GM12873 (cell line): ENCODE results near the gene LSMEM2.

ENCODE experiments used
- TF ChIP-seq, protein P1 (sequence below): IDR thresholded peaks from 2 replicates; pipeline ENCODE4 v1.5.1; 2012; ENCODE audit warnings: low read depth, mild to moderate bottlenecking, moderate library complexity, low read length, control low read depth; ENCODE audit not compliant: insufficient read depth; ENCODE audit errors: missing control alignments

The LSMEM2 gene

DNA sequence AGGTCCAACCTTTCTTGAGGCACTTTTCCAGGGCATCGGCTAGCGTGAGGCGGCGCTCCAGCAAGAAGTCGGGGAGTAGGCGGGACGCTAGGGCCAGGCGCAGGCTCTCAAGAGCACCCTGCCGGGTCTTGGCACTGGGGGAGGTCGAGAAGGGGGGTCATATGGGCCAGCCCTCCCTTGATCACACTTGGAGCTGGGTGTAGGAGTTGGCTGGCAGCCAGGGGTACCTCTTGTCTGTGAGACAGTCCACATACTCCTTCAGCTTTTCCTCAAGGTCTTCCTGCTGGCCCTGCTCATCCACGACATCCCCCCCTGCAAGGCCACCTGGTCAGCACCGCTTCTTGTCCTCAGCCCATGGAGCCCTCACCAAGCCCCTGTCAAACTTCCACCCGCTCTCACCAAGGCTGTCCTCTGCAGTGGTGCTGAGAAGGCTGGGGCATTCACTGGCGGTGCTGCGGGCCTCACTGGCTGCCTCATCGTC is 11.3 kb downstream of the LSMEM2 start:
- TF ChIP-seq, protein P1, sequence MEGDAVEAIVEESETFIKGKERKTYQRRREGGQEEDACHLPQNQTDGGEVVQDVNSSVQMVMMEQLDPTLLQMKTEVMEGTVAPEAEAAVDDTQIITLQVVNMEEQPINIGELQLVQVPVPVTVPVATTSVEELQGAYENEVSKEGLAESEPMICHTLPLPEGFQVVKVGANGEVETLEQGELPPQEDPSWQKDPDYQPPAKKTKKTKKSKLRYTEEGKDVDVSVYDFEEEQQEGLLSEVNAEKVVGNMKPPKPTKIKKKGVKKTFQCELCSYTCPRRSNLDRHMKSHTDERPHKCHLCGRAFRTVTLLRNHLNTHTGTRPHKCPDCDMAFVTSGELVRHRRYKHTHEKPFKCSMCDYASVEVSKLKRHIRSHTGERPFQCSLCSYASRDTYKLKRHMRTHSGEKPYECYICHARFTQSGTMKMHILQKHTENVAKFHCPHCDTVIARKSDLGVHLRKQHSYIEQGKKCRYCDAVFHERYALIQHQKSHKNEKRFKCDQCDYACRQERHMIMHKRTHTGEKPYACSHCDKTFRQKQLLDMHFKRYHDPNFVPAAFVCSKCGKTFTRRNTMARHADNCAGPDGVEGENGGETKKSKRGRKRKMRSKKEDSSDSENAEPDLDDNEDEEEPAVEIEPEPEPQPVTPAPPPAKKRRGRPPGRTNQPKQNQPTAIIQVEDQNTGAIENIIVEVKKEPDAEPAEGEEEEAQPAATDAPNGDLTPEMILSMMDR: no peak

DNA sequence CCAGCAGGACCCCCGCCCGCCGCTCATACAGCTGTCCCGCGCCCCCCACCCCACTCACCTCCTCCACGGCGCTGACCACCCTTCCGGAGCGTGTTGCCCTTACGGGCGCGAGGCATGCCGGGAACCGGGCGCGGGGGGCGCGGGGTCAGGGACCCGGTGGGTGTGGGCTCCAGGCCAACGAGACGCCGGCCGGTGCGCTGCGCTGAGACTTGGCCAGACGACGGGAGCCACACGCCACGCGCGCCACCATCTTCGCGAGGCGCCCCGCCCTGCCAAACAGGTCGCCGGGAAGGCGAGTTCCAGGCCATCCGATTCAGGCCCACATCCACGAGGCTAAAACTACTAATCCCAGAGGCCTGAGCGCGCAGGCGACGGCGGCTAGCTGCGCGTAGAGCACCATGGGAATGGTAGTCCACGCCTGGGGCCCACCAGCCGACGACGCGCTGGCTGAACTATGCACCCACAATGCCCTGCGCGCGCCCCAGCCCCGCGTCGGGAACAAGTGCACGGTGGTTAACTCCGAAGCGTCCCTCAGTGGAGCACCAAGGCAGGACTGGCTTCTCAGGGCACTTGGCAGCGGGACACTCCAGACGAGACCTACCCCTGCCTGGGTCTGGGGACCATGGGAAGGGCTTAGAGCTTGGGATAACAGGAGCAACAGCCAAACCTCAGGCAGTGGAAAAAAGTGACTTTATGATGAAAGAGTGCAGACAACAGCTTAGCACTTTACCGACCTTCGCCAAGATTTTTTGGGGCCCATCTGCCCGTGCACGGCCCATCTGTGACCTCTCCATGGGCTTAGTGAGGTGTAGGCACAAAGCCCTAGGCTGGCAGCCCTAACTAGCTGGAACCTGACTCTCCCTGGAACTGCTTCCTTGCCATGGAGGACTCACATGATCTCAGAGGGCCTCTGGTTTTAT is 13.5 kb downstream of the LSMEM2 start, which contains the start of gene IFRD2:
IFRD2 (minus strand) TSS at position 271 of the 920 bp plus-strand sequence; CDS start at position 116, 155 bp downstream.
- TF ChIP-seq, protein P1: no peak

DNA sequence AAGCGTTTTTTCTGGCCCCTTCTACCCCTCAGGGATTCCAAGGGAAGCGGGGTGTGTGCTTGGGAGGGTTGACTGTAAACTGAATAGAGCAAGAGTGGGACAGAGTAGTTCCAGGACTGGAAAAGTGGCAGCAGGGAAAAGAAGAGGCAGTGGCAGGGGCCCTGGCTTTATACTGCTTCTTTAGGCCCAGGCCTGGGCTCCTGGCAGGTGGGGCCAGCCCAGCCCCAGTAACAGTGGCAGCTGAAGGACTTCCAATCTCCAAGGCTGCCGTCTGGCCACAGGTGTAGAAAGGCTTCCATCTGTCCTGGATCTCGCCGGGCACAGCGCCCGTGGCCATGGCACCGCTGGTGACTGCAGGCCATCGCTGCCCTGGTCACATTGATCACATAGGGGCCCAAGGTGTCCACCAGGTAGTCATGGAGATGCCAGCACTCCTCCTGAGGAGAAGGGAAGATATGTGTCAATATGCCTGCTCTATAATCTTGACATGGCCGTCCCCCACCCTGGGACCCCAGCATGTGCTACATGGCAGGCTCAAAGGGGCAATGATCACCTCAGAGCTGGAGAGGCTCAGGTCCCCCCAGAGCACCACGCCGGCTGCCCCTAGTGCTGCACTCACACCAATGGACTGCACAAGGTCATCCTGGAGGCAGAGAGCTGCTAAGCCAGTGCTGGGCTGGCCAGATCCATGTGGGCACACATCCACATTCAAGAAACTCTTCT is 14.4 kb downstream of the LSMEM2 start:
- TF ChIP-seq, protein P1: no peak

DNA sequence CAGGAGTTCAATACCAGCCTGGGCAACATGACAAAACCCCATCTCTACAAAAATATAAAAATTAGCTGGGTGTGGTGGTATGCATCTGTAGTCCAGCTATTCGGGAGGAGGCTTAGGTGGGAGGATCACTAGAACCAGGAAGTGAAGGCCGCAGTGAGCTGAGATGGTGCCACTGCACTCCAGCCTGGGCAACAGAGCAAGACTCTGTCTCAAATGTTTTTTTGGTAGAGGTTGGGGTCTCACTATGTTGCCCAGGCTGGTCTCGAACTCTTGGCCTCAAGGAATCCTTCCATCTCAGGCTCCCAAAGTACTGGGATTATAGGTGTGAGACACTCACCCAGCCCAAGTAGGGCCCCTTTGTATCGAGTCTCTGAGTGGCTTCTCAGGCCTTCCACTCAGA is 15.2 kb downstream of the LSMEM2 start:
- TF ChIP-seq, protein P1: no peak

DNA sequence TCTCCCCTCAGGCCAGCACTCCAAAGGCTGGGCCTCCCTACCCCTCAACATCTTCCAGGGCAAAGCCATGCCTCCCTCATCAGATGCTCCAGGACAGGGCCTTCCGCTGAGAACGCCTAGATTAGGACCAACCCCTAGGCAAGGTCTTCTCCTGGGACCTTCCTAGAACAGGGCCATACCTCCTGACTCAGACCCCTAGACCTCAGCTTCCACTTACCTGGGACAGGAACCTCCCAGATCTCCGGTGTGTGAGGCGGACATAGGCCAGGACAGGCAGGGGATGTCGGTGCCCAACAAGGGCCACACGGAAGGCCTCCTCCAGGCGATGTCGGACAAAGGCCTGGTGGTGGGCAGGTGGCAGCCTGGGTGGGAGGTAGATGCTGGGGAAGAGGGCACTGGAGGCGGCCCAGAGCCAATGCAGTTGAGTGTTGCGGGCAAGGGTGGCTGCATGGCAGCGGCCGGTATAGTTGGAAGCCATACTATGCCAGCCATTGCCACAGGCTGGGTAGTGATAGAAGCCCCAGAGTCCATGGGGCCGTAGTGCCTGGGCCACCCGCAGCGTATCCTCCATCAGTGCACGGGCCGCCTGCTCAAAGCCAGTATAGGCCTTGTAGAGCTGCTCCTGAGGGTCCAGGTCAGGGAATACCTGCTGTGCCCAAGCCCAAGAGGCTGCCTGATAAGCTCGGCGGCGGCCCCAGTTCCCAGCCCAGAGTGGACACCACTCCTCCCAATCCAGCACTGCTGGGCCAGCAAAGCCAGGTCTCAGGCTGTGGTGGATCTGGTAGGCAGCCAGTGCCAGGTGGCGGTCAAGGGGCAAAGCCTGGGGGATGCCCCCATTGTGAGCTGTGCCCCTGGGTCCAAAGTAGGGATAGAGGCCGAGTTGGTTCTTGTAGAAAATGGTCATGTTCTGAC is 15.9 kb downstream of the LSMEM2 start:
- TF ChIP-seq, protein P1: no peak

DNA sequence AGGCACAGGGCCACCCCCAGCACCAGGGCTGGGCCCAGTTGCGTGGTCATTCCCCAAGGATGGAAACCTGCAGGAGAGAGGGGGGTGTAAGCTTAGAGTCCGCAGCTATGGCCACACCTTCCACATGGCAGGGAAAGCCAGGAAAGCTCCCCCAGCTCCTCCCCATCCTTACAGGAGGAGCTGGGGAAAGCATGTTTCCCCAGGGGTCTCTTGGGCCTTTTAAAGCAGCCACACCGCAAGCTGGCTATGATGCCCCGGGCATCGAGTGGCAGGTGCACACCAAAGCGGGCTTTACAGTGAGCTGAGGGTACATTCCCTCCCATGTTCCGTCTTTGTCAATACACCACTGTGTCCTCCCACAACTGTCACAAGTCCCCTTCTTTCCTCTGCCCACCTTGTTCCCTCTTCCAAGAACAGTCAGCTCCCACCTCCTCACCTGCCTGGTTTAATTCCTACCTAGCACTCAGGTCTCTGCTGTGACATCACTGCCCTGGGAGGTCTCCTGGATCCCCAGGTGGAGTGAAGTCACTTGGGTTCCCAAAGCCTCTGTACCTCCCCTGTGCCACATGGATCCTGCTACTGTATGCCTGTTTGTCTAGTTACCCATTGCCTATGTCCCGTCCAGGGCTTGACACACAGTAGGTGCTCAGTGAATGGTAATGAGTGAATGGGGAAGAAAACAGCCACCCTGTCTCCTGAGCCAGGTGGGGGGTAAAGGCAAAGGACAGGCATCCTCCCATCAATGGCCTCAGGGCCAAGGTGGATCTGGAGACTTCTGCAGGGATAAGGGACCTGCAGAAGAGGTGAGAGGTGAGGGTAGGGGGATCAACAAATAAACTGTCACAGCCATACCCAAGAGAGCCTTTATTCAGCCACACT is 16.9 kb downstream of the LSMEM2 start:
- TF ChIP-seq, protein P1: no peak
